Hepatocyte (in vitro differentiated cells): ENCODE measurements around the gene GNPDA1. TPM values are rescaled to one million over a fixed set of nuclear protein-coding genes. Genes with fewer than 3 reads are reported as not detected.

Source experiments
- DNase-seq: peaks from one replicate; pipeline ENCODE4 v3.0.0-alpha.2; 2016; ENCODE audit warnings: low spot score
- H2AFZ ChIP-seq: fragments of 200-600 bp; sonication (generic); 2 replicates; pipeline ENCODE4 v1.6.0; 2016; ENCODE audit warnings: antibody characterized with exemption, mild to moderate bottlenecking
- H3K27ac ChIP-seq: fragments of 200-600 bp; sonication (generic); 2 replicates; pipeline ENCODE4 v1.5.1; 2016; ENCODE audit warnings: mild to moderate bottlenecking
- H3K27me3 ChIP-seq: fragments of 200-600 bp; sonication (generic); 2 replicates; pipeline ENCODE4 v1.6.1; 2016
- H3K36me3 ChIP-seq: fragments of 200-600 bp; sonication (generic); replicated peaks from 2 replicates; pipeline ENCODE4 v1.5.1; 2016; ENCODE audit warnings: low read depth; ENCODE audit not compliant: insufficient read depth
- H3K4me1 ChIP-seq: fragments of 200-600 bp; sonication (generic); 2 replicates; pipeline ENCODE4 v1.5.1; 2016; ENCODE audit warnings: mild to moderate bottlenecking, moderate library complexity; ENCODE audit not compliant: insufficient read depth
- H3K4me2 ChIP-seq: fragments of 200-600 bp; sonication (generic); 2 replicates; pipeline ENCODE4 v1.6.0; 2016
- H3K4me3 ChIP-seq: fragments of 200-600 bp; sonication (generic); 2 replicates; pipeline ENCODE4 v1.5.1; 2016; ENCODE audit warnings: mild to moderate bottlenecking
- H3K79me2 ChIP-seq: fragments of 200-600 bp; sonication (generic); 2 replicates; pipeline ENCODE4 v1.6.0; 2017; ENCODE audit warnings: mild to moderate bottlenecking
- H3K9me2 ChIP-seq: fragments of 200-600 bp; sonication (generic); replicated peaks from 2 replicates; pipeline ENCODE4 v1.6.0; 2017; ENCODE audit warnings: mild to moderate bottlenecking; ENCODE audit not compliant: insufficient read depth
- H3K9me3 ChIP-seq: fragments of 200-600 bp; sonication (generic); 2 replicates; pipeline ENCODE4 v1.5.1; 2016; ENCODE audit warnings: low read depth, mild to moderate bottlenecking
- H4K20me1 ChIP-seq: fragments of 200-600 bp; sonication (generic); 2 replicates; pipeline ENCODE4 v1.6.0; 2016; ENCODE audit warnings: mild to moderate bottlenecking; ENCODE audit not compliant: insufficient read depth, poor library complexity, severe bottlenecking
- EZH2 ChIP-seq: fragments of 200-600 bp; sonication (generic); IDR thresholded peaks from 2 replicates; pipeline ENCODE4 v1.6.1; 2016; ENCODE audit warnings: antibody characterized with exemption, mild to moderate bottlenecking, borderline replicate concordance
- EZH2phosphoT487 ChIP-seq: fragments of 200-600 bp; sonication (generic); IDR thresholded peaks from one replicate; pipeline ENCODE4 v1.6.1; 2018; ENCODE audit warnings: antibody characterized with exemption, mild to moderate bottlenecking, low read depth, moderate library complexity; ENCODE audit not compliant: unreplicated experiment, severe bottlenecking
- WGBS: methylation state at CpG from one replicate; pipeline ENCODE4 v1.1.6; 2016; ENCODE audit warnings: low lambda C conversion rate; ENCODE audit errors: missing lambda C conversion rate; 5-methylcytosine and 5-hydroxymethylcytosine counted together
- polyA plus RNA-seq: library from polyadenylated mRNA; unstranded; fragments of >200 nt; fragmentation: Nextera tagmentation; extraction: Ambion mirVana; gene quantifications from 2 replicates; pipeline ENCODE4 v1.2.1, GENCODE V29; 2016
- total RNA-seq: library from RNA; depleted of rRNA; stranded (reverse); fragments of >200 nt; gene quantifications from 2 replicates; pipeline ENCODE4 v1.2.3, GENCODE V29; 2014
- TF ChIP-seq, protein P1 (sequence below): fragments of 200-600 bp; sonication (generic); IDR thresholded peaks from 2 replicates; pipeline ENCODE4 v1.5.1; 2016; ENCODE audit warnings: antibody characterized with exemption, mild to moderate bottlenecking; ENCODE audit not compliant: poor library complexity

The GNPDA1 gene
- total and polyA plus RNA-seq, 2 experiments from 2014 or later = 97.3 to 106 TPM

DNA sequence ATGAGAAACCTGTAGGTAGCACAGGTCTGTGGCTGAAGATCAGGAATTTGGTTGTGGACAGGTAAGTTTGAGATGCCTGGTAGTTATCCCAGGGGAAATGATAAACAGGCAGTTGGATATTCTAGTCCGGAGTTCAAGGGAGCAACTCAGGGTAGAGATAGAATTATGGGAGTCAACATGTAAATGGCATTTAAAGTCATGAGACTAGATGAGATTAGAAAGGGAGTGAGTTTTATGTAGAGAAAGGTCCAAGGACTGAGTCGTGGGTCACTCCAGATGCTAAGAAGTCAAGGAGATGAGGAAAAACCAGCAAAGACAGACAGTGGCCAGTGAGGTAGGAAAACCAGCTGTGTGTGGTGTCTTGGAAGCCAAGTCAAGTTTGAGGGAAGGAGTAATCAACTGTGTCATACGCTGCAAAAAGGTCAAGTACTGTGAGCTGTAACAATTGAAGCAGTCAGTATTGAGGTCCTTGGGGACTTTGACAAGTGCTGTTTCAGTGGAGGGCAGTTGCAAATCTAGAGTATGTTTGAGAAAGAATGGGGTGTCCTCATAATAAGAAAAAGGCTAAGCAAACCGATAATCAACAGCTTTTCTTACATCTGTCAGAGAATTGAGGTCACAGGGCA lies 18.2 kb downstream of the GNPDA1 start:
- no peak overlapping the region for H3K4me2 ChIP-seq
- H3K27ac ChIP-seq = no peak overlapping the region
- TF ChIP-seq, protein P1, sequence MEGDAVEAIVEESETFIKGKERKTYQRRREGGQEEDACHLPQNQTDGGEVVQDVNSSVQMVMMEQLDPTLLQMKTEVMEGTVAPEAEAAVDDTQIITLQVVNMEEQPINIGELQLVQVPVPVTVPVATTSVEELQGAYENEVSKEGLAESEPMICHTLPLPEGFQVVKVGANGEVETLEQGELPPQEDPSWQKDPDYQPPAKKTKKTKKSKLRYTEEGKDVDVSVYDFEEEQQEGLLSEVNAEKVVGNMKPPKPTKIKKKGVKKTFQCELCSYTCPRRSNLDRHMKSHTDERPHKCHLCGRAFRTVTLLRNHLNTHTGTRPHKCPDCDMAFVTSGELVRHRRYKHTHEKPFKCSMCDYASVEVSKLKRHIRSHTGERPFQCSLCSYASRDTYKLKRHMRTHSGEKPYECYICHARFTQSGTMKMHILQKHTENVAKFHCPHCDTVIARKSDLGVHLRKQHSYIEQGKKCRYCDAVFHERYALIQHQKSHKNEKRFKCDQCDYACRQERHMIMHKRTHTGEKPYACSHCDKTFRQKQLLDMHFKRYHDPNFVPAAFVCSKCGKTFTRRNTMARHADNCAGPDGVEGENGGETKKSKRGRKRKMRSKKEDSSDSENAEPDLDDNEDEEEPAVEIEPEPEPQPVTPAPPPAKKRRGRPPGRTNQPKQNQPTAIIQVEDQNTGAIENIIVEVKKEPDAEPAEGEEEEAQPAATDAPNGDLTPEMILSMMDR = no peak
- TF ChIP-seq EZH2 (no peak), EZH2phosphoT487 (no peak)
- H2AFZ ChIP-seq = no peak overlapping the region
- no peak overlapping the region for H3K4me3 ChIP-seq
- H3K4me1 ChIP-seq = no peaks in the 10 kb centered on the region
- H4K20me1 ChIP-seq = no peaks in the 10 kb centered on the region
- no peaks in the 10 kb centered on the region for H3K9me3 ChIP-seq
- WGBS = 85% methylated on average over 4 of the region's 4 CpGs
- H3K79me2 ChIP-seq = peaks cover 9% of the 10 kb centered on the region
- no peaks in the 10 kb centered on the region for H3K36me3 ChIP-seq
- no peaks in the 10 kb centered on the region for H3K9me2 ChIP-seq
- no peaks in the 10 kb centered on the region for H3K27me3 ChIP-seq
- no peak for DNase-seq

DNA sequence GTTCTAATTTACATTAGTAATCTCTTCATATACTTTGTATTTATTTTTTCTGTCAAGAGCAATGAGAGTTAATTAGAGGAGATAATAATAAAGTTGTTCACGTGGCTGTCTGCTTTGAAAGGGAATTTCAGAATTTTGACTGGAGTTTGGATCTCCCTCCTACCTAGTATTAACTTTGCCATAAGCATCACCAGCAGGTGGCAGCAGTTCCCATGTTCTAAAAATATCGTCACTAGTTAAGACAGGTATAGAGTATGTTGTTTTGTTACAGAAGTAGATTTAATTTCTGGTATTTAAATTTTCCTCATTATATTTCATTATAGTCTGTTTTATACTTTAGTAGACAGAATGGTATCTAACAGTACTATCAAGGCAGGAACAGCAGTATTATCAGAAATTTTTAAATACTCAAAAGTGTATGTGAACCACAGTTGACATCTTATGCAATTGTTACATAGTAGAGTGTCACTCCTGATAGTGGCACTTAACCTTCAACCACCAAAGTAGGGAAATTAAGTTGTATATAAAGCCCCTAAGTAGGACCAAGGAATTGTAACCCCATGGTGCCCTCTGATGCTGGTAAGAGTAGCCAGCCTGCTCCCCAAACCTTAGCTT lies 20.4 kb downstream of the GNPDA1 start:
- H3K4me2 ChIP-seq = no peak overlapping the region
- H3K9me2 ChIP-seq = no peaks in the 10 kb centered on the region
- no peak for TF ChIP-seq EZH2
- TF ChIP-seq, protein P1 = peak; percentile 85
- peaks cover 9% of the 10 kb centered on the region for H3K79me2 ChIP-seq
- H3K36me3 ChIP-seq = no peaks in the 10 kb centered on the region
- no peak overlapping the region for H3K27ac ChIP-seq
- no peaks in the 10 kb centered on the region for H3K27me3 ChIP-seq
- H3K4me3 ChIP-seq = no peak overlapping the region
- H2AFZ ChIP-seq = no peak overlapping the region
- H3K9me3 ChIP-seq = no peaks in the 10 kb centered on the region
- peak; percentile 84 for DNase-seq
- 14% methylated on average over 2 of the region's 2 CpGs for WGBS
- H4K20me1 ChIP-seq = no peaks in the 10 kb centered on the region
- no peaks in the 10 kb centered on the region for H3K4me1 ChIP-seq

DNA sequence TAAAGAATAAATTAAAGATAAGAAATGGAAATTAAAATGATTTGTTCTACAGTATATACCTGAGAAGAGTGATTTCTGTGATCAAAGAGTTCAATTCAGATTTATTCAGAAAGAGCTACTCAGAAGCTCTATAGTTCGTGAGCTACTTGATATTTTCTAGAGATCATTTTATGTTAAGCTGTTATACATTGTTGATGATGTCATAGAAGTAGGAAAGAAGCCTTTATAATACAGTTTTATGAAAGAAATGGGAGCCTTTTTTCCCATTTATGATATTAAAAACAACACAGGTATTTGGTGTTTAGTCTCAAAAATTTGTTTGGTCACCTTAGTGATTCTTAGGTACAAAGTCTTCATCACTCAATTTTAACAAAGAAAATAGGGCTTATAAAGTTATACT lies 23.1 kb downstream of the GNPDA1 start:
- Histone ChIP-seq H3K79me2 (peaks cover 9% of the 10 kb centered on the region), H3K4me2 (no peak overlapping the region), H3K4me3 (no peak overlapping the region), H3K9me3 (no peaks in the 10 kb centered on the region), H2AFZ (no peak overlapping the region), H3K9me2 (no peaks in the 10 kb centered on the region), H3K27me3 (no peaks in the 10 kb centered on the region), H3K4me1 (no peaks in the 10 kb centered on the region), H3K36me3 (peaks cover 6% of the 10 kb centered on the region), H4K20me1 (no peaks in the 10 kb centered on the region), H3K27ac (no peak overlapping the region)
- no peak for DNase-seq
- TF ChIP-seq EZH2phosphoT487 = no peak
- no peak for TF ChIP-seq EZH2
- TF ChIP-seq, protein P1 = no peak
- WGBS = 55% methylated on average over 1 of the region's 1 CpG
